Measurements from ENCODE around the gene DCP1B. TPM values are rescaled to one million over a fixed set of nuclear protein-coding genes. Genes with fewer than 3 reads are reported as not detected.

DCP1B gene
- total RNA-seq, 2 donors from 2014 or later = 18.3 to 35.4 TPM

DNA sequence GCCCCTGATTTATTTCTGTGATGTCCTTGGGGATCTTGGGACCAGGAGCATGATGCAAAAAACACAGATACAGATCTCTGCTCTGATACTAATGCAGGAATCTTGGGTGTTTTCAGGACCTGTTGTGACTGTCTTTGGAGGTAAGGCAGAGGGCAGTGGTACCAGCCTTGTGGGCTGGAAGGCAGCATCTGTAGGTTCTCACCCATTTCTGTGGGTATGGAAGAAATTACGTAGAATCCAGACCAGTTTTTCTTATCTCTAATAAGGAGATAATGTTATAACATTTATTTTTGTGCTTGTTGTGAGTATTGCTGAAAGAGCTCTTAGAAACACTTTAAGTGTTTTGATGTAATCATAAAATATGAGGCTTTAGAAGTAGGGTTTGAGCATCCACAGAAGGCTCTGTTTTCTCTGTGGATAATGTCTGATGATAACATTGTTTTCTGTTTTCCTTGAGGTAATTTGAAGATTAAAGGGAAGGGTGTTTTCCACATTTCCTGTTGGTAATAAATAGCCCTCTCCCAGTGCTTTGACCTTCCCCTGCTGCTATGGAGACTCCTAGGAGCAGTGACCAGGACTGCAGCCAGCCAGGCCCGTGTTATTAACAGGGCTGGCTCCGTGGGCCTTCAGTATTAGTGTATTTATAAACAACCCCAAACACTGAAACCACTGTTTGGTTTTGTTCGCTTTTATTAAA is 9.4 kb upstream of the DCP1B start:
- TF ChIP-seq, protein P1, sequence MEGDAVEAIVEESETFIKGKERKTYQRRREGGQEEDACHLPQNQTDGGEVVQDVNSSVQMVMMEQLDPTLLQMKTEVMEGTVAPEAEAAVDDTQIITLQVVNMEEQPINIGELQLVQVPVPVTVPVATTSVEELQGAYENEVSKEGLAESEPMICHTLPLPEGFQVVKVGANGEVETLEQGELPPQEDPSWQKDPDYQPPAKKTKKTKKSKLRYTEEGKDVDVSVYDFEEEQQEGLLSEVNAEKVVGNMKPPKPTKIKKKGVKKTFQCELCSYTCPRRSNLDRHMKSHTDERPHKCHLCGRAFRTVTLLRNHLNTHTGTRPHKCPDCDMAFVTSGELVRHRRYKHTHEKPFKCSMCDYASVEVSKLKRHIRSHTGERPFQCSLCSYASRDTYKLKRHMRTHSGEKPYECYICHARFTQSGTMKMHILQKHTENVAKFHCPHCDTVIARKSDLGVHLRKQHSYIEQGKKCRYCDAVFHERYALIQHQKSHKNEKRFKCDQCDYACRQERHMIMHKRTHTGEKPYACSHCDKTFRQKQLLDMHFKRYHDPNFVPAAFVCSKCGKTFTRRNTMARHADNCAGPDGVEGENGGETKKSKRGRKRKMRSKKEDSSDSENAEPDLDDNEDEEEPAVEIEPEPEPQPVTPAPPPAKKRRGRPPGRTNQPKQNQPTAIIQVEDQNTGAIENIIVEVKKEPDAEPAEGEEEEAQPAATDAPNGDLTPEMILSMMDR (conservative IDR thresholded peaks at IDR 0.05) = peak; percentile 53
- Histone ChIP-seq H3K4me1 (ENCODE audit: control insufficient read depth, insufficient read depth, low read length) (peaks cover 8% of the 10 kb centered on the region), H3K27me3 (ENCODE audit: control insufficient read depth, insufficient read depth, low read length, poor library complexity, severe bottlenecking) (no peaks in the 10 kb centered on the region), H3K36me3 (ENCODE audit: control insufficient read depth, insufficient read depth, low read length) (no peaks in the 10 kb centered on the region), H3K9ac (ENCODE audit: extremely low read depth, low read length, poor library complexity, severe bottlenecking) (no peak overlapping the region), H3K9me3 (ENCODE audit: control insufficient read depth, low read length) (no peaks in the 10 kb centered on the region), H3K4me3 (ENCODE audit: low read length) (no peak overlapping the region), H3K27ac (ENCODE audit: low read depth, low read length) (no peak overlapping the region)
- no peaks in the 10 kb centered on the region for H3K27me3 Mint-ChIP-seq (ENCODE audit: insufficient read depth)
- peak; percentile 56 for DNase-seq
- no peaks in the 10 kb centered on the region for H3K36me3 Mint-ChIP-seq (ENCODE audit: low read depth)
- peaks cover 38% of the 10 kb centered on the region for H3K4me1 Mint-ChIP-seq
- no peak overlapping the region for H3K4me3 Mint-ChIP-seq
- H3K27ac Mint-ChIP-seq = peak overlapping the region; percentile 15
- WGBS, 2 experiments (ENCODE audit: insufficient coverage in 1 of 2, insufficient read length in 1 of 2) = 40% methylated on average over 3 of the region's 4 CpGs; no CpG with 5 or more reads in 1 of the 2 experiments
- no peaks in the 10 kb centered on the region for H3K9me3 Mint-ChIP-seq

GRCh38 chr12:2013086-2013485 is 8.8 kb upstream of the DCP1B start:
- no peak for DNase-seq
- no peak overlapping the region for H3K4me3 Mint-ChIP-seq
- H3K36me3 Mint-ChIP-seq (ENCODE audit: low read depth) = no peaks in the 10 kb centered on the region
- Histone ChIP-seq H3K27ac (ENCODE audit: low read depth, low read length) (peak overlapping the region; percentile 16), H3K9me3 (ENCODE audit: control insufficient read depth, low read length) (no peaks in the 10 kb centered on the region), H3K4me3 (ENCODE audit: low read length) (no peak overlapping the region), H3K9ac (ENCODE audit: extremely low read depth, low read length, poor library complexity, severe bottlenecking) (no peak overlapping the region), H3K4me1 (ENCODE audit: control insufficient read depth, insufficient read depth, low read length) (peaks cover 8% of the 10 kb centered on the region), H3K27me3 (ENCODE audit: control insufficient read depth, insufficient read depth, low read length, poor library complexity, severe bottlenecking) (no peaks in the 10 kb centered on the region), H3K36me3 (ENCODE audit: control insufficient read depth, insufficient read depth, low read length) (no peaks in the 10 kb centered on the region)
- 75 to 93% methylated on average over 2 to 3 of the region's 3 CpGs for WGBS, 2 experiments (ENCODE audit: insufficient coverage in 1 of 2, insufficient read length in 1 of 2)
- H3K4me1 Mint-ChIP-seq = peaks cover 38% of the 10 kb centered on the region
- TF ChIP-seq, protein P1 (conservative IDR thresholded peaks at IDR 0.05) = no peak
- H3K27ac Mint-ChIP-seq = no peak overlapping the region
- H3K27me3 Mint-ChIP-seq (ENCODE audit: insufficient read depth) = no peaks in the 10 kb centered on the region
- H3K9me3 Mint-ChIP-seq = no peaks in the 10 kb centered on the region

DNA sequence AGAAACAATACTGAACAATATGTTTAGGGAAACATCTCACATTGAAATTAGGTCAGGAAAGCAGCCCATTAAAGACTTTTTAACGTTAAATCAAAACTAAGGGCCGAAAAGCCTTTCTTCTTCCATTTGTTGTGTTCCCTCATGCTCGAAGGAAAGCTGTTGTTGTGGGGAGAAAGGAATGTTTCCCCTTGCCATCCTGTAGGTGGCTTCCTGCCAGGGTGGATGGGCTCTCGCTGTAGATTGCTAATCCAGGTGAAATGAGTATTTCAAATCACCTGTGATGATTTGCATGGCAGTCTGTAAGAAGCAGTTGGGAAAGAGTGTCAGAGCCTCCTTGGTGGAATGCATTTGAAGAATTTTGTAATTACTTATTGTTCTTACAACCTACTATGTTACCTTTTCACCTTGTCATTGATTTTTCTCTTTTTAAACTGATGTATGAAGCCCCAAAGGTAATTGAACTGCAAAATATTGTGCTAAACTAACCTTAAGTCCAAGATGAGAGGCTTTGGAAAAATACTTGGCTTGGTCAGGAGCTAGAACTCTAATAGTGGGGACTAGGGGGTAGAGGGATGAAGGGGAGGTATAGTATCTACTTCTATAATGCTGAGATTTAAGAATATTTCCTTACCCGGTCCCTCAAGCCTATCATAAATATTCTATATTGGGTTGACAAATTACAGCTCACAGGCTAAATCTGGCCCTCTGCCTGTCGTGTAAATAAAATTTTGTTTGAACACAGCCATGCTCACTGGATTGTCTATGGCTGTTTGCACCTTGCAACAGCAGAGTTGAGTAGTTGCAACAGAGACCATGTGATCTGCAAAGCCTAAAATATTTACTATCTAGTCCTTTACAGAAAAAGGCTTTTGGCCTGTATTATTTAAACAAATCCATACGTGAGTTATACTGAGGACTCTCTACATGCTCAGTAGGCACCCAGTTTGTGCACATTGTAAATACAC is 7.7 kb upstream of the DCP1B start:
- Mint-ChIP-seq H3K9me3 (no peaks in the 10 kb centered on the region), H3K27me3 (ENCODE audit: insufficient read depth) (no peaks in the 10 kb centered on the region), H3K4me1 (peaks cover 32% of the 10 kb centered on the region), H3K36me3 (ENCODE audit: low read depth) (no peaks in the 10 kb centered on the region), H3K4me3 (no peak overlapping the region), H3K27ac (no peak overlapping the region)
- DNase-seq = peak; percentile 75
- no peaks in the 10 kb centered on the region for H3K9me3 ChIP-seq (ENCODE audit: control insufficient read depth, low read length)
- no peak overlapping the region for H3K4me3 ChIP-seq (ENCODE audit: low read length)
- H3K27me3 ChIP-seq (ENCODE audit: control insufficient read depth, insufficient read depth, low read length, poor library complexity, severe bottlenecking) = no peaks in the 10 kb centered on the region
- H3K36me3 ChIP-seq (ENCODE audit: control insufficient read depth, insufficient read depth, low read length) = no peaks in the 10 kb centered on the region
- H3K4me1 ChIP-seq (ENCODE audit: control insufficient read depth, insufficient read depth, low read length) = peaks cover 8% of the 10 kb centered on the region
- no peak overlapping the region for H3K27ac ChIP-seq (ENCODE audit: low read depth, low read length)
- H3K9ac ChIP-seq (ENCODE audit: extremely low read depth, low read length, poor library complexity, severe bottlenecking) = no peak overlapping the region
- WGBS, 2 experiments (ENCODE audit: insufficient coverage in 1 of 2, insufficient read length in 1 of 2) = 78 to 100% methylated on average over 2 to 7 of the region's 7 CpGs
- TF ChIP-seq, protein P1 (conservative IDR thresholded peaks at IDR 0.05) = peak; percentile 85

Measured in endodermal cell (in vitro differentiated cells).